K562 (cell line): ENCODE results near the gene MC1R. TPM values are rescaled to one million over a fixed set of nuclear protein-coding genes. Genes with fewer than 3 reads are reported as not detected.
A peak's percentile ranks its signal among the peaks of the same experiment; 100 is the strongest.

ENCODE experiments used
- ATAC-seq: fragments of 200-7000 bp; cut with Tn5 transposase; 3 replicates; pipeline ENCODE4 v1.9.1; 2020; ENCODE audit warnings: moderate library complexity
- BruUV-seq: library from RNA; stranded (reverse); fragments of 400-500 nt; replicated peaks from 2 replicates; lab custom pipeline; 2021; lab: Mats Ljungman, UMichigan
- CTCF ChIA-PET: fragments of 300-600 bp; formaldehyde crosslinking; extraction: SDS; loops from one replicate; lab custom pipeline; 2021; ENCODE audit warnings: low intra/inter-chr PET ratio; lab: Yijun Ruan, JAX
- POLR2A ChIA-PET: fragments of 300-600, 350-650 bp; sonication (Branson Sonifier 250); formaldehyde crosslinking; extraction: SDS; loops from one replicate; lab custom pipeline; 2021; ENCODE audit warnings: antibody characterized with exemption, inconsistent platforms; lab: Yijun Ruan, JAX
- DNase-seq, 4 experiments: peaks; one replicate each; pipeline versions ENCODE4 v3.0.0 to v3.0.0-alpha.2; 2011 to 2018; ENCODE audit warnings: low spot score in 3 of 4, mixed read lengths in 3 of 4; ENCODE audit errors: extremely low read depth in 1 of 4
- FAIRE-seq: peaks from 2 replicates; lab custom pipeline; 2011; peaks lifted over from hg19 to GRCh38; lab: Jason Lieb, UNC
- H2AFZ ChIP-seq: 2 replicates; pipeline ENCODE4 v1.6.0; 2011; ENCODE audit warnings: low read depth, low read length, control low read depth, inconsistent platforms
- H3K27ac ChIP-seq: fragments of 200-600 bp; 3 replicates; pipeline ENCODE4 v1.8.0; 2011; ENCODE audit warnings: low read depth, mild to moderate bottlenecking, control low read depth, inconsistent platforms, low read length, moderate library complexity, mixed read lengths; ENCODE audit errors: extremely low read depth
- H3K27me3 ChIP-seq, 2 experiments: fragments of 300-600 bp in 1 of 2; 2 replicates in 1 of 2; 3 replicates in 1 of 2; pipeline versions ENCODE4 v1.6.0 to v1.8.0; 2011; ENCODE audit warnings: inconsistent platforms in 2 of 2, low read length in 2 of 2, mild to moderate bottlenecking in 1 of 2, mixed read lengths in 1 of 2, moderate library complexity in 1 of 2; ENCODE audit not compliant: control insufficient read depth in 2 of 2, insufficient read depth in 2 of 2
- H3K36me3 ChIP-seq: fragments of 300-600 bp; 3 replicates; pipeline ENCODE4 v1.8.0; 2011; ENCODE audit warnings: mild to moderate bottlenecking, low read length, inconsistent platforms; ENCODE audit not compliant: control insufficient read depth, insufficient read depth
- H3K4me1 ChIP-seq, 2 experiments: fragments of 200-600 bp in 1 of 2; replicated peaks in 1 of 2; 2 replicates in 1 of 2; 3 replicates in 1 of 2; pipeline versions ENCODE4 v1.5.1 to v1.8.0; 2011; ENCODE audit warnings: inconsistent platforms in 2 of 2, low read length in 2 of 2, mild to moderate bottlenecking in 1 of 2, mixed read lengths in 1 of 2, moderate library complexity in 1 of 2; ENCODE audit not compliant: control insufficient read depth in 2 of 2, insufficient read depth in 2 of 2
- H3K4me2 ChIP-seq: 2 replicates; pipeline ENCODE4 v1.6.1; 2011; ENCODE audit warnings: low read length, control low read depth, inconsistent platforms, mixed read lengths; ENCODE audit not compliant: insufficient read depth
- H3K4me3 ChIP-seq: fragments of 200-600 bp; sonication (generic), shearing (Covaris generic); 2 replicates; pipeline ENCODE4 v1.5.1; 2016; ENCODE audit warnings: control low read depth, inconsistent platforms
- H3K79me2 ChIP-seq: fragments of 200-600 bp; 3 replicates; pipeline ENCODE4 v1.8.0; 2011; ENCODE audit warnings: low read length, inconsistent platforms; ENCODE audit not compliant: control insufficient read depth, insufficient read depth
- H3K9ac ChIP-seq, 2 experiments: 2 replicates each; pipeline versions ENCODE4 v1.6.0 to v1.6.1; 2011; ENCODE audit warnings: low read depth in 2 of 2, low read length in 2 of 2, control low read depth in 1 of 2, inconsistent platforms in 1 of 2, mild to moderate bottlenecking in 1 of 2, mixed read lengths in 1 of 2; ENCODE audit not compliant: insufficient read depth in 1 of 2
- H3K9me1 ChIP-seq: one replicate; pipeline ENCODE4 v1.6.0; 2011; ENCODE audit warnings: inconsistent platforms, mild to moderate bottlenecking, low read length, moderate library complexity; ENCODE audit not compliant: control insufficient read depth, insufficient read depth
- H3K9me3 ChIP-seq: replicated peaks from 2 replicates; pipeline ENCODE4 v1.5.1; 2011; ENCODE audit warnings: low read depth, low read length, inconsistent platforms; ENCODE audit not compliant: control insufficient read depth, insufficient read depth
- H4K20me1 ChIP-seq: replicated peaks from 2 replicates; pipeline ENCODE4 v1.6.1; 2011; ENCODE audit warnings: low read length, inconsistent platforms, mixed read lengths; ENCODE audit not compliant: control insufficient read depth, insufficient read depth
- CREM ChIP-seq: IDR thresholded peaks from 2 replicates; pipeline ENCODE4 v1.6.1; 2014; ENCODE audit warnings: antibody characterized with exemption, low read depth
- FIP1L1 ChIP-seq: fragments of 200-400 bp; formaldehyde crosslinking; IDR thresholded peaks from 2 replicates; pipeline ENCODE4 v1.6.1; 2018; ENCODE audit warnings: mild to moderate bottlenecking, low read depth, low read length; ENCODE audit not compliant: poor library complexity, severe bottlenecking
- HMGN3 ChIP-seq: IDR thresholded peaks from 2 replicates; pipeline ENCODE4 v1.6.1; 2011; ENCODE audit warnings: borderline replicate concordance, low read depth, mild to moderate bottlenecking, mixed read lengths, low read length; ENCODE audit not compliant: insufficient read length; ENCODE audit errors: extremely low read depth
- HNRNPL ChIP-seq: fragments of 200-400 bp; formaldehyde crosslinking; IDR thresholded peaks from 2 replicates; pipeline ENCODE4 v1.6.1; 2017; ENCODE audit warnings: low read depth, mild to moderate bottlenecking, low read length
- RB1 ChIP-seq: fragments of 450-650 bp; IDR thresholded peaks from 2 replicates; pipeline ENCODE4 v1.6.1; 2017; ENCODE audit warnings: low read depth, mild to moderate bottlenecking
- TEAD2 ChIP-seq: fragments of 450-650 bp; IDR thresholded peaks from 2 replicates; pipeline ENCODE4 v1.6.1; 2016; ENCODE audit warnings: missing genetic modification characterization, control low read depth, missing compliant biosample characterization
- YY1 ChIP-seq, 3 experiments: IDR thresholded peaks; 2 replicates each; pipeline ENCODE4 v1.6.1; 2011; ENCODE audit warnings: low read length in 2 of 3, mild to moderate bottlenecking in 2 of 3, moderate library complexity in 2 of 3, borderline replicate concordance in 1 of 3, control low read depth in 1 of 3, low read depth in 1 of 3; ENCODE audit not compliant: insufficient read depth in 3 of 3, insufficient replicate concordance in 2 of 3, control insufficient read depth in 1 of 3, insufficient read length in 1 of 3; ENCODE audit errors: extremely low read depth in 1 of 3
- ZNF274 ChIP-seq: IDR thresholded peaks from 2 replicates; pipeline ENCODE4 v1.6.1; 2011; ENCODE audit warnings: low read depth, mild to moderate bottlenecking, low read length, moderate library complexity, borderline replicate concordance
- WGBS: fragments of 100-300 bp; shearing (Covaris generic); methylation state at CpG from one replicate; pipeline ENCODE4 v1.1.6; 2016; ENCODE audit warnings: low coverage, mixed read lengths; ENCODE audit not compliant: insufficient coverage; ENCODE audit errors: missing lambda C conversion rate; 5-methylcytosine and 5-hydroxymethylcytosine counted together
- in situ Hi-C: fragments of 300-500 bp; cut with MboI; formaldehyde crosslinking; loops from 4 replicates; pipeline ENCODE4 v1.15.0; 2018; ENCODE audit warnings: inconsistent platforms, mixed read lengths
- intact Hi-C: fragments of 100-400 bp; cut with micrococcal nuclease; formaldehyde crosslinking; loops from 2 replicates; pipeline ENCODE4 v1.14.2; 2022
- polyA plus RNA-seq, 8 experiments: library from polyadenylated mRNA; depleted of rRNA in 4 of 8; stranded (reverse) in 5 of 8; unstranded in 3 of 8; fragments of >200 nt; fragmentation: Nextera tagmentation in 2 of 8; fragmentation: Illumina TruSeq in 1 of 8; extraction: Ambion mirVana in 2 of 8; extraction: Trizol in 1 of 8; gene quantifications; 2 replicates each; pipeline versions ENCODE4 v1.2.1 to v1.2.3, GENCODE V29; 2011 to 2014; ENCODE audit warnings: inconsistent platforms in 1 of 8, missing spikeins in 1 of 8
- total RNA-seq, 7 experiments: library from RNA; depleted of rRNA in 6 of 7; stranded (reverse); fragments of >200 nt in 6 of 7; fragmentation: Illumina TruSeq in 2 of 7; extraction: Trizol in 2 of 7; gene quantifications; 2 replicates each; pipeline versions ENCODE4 v1.2.1 to v1.2.3, GENCODE V29; 2011 to 2021; ENCODE audit warnings: low replicate concordance in 1 of 7
- TF ChIP-seq, protein P1 (sequence below): fragments of 250-450 bp; sonication (Bioruptor Pico); IDR thresholded peaks from 2 replicates; pipeline ENCODE4 v1.4.0; 2020
- TF ChIP-seq, protein P2 (sequence below): fragments of 450-650 bp; IDR thresholded peaks from 2 replicates; pipeline ENCODE4 v1.6.1; 2016

The MC1R gene
- total and polyA plus RNA-seq, 9 of the 15 experiments (the other 6 are each of a cell fraction or from before 2014, with no cell fraction given), result 0.14 to 5.3 (median 2.5) TPM; not detected in 1

- Histone ChIP-seq H3K9me1 (no peaks in the 10 kb centered on the region), H3K4me3 (peak within 1 kb of the TSS; percentile 69), H3K36me3 (no peaks in the 10 kb centered on the region), H3K27ac (peak within 1 kb of the TSS; percentile 92), H3K79me2 (no peaks in the 10 kb centered on the region; the same call in 2 of the 3 replicates), H4K20me1 (0 out of 2 replicates have a peak, but pooled peaks cover 12% of the 10 kb centered on the region), H3K9me3 (no peaks in the 10 kb centered on the region), H2AFZ (peak within 1 kb of the TSS; percentile 82), H3K27me3 (no peaks in the 10 kb centered on the region), H3K4me1 (peaks cover 30 to 86% of the 10 kb centered on the region in 2 experiments), H3K9ac (peak within 1 kb of the TSS; percentile 90 to 94), H3K4me2 (peak within 1 kb of the TSS; percentile 96)
- under 1% methylated on average over 22 of the region's 88 CpGs for WGBS
- POLR2A ChIA-PET, result interaction anchor here (1.0 to 2.9 kb wide), 7 partner anchors 8 to 98 kb away, joined by 3 to 19 read pairs (median 5); no protein-coding TSS in a partner anchor
- in situ Hi-C loops, result no loop called here
- intact Hi-C loops, result loop anchor here (5.0 to 10.0 kb wide), 2 partner anchors 52 to 106 kb away; partner anchors contain the start of gene FANCA
- no TSS peak for BruUV-seq
- no peak for FAIRE-seq
- peak; percentile 90 to 98 (median 92) for DNase-seq
- CTCF ChIA-PET, result no interaction called here
- peak; percentile 69 for ATAC-seq
- TF ChIP-seq HNRNPL, result peak; percentile 48; the same call in 1 of the 2 replicates
- TF ChIP-seq FIP1L1, result peak; percentile 19
- TF ChIP-seq, protein P1, sequence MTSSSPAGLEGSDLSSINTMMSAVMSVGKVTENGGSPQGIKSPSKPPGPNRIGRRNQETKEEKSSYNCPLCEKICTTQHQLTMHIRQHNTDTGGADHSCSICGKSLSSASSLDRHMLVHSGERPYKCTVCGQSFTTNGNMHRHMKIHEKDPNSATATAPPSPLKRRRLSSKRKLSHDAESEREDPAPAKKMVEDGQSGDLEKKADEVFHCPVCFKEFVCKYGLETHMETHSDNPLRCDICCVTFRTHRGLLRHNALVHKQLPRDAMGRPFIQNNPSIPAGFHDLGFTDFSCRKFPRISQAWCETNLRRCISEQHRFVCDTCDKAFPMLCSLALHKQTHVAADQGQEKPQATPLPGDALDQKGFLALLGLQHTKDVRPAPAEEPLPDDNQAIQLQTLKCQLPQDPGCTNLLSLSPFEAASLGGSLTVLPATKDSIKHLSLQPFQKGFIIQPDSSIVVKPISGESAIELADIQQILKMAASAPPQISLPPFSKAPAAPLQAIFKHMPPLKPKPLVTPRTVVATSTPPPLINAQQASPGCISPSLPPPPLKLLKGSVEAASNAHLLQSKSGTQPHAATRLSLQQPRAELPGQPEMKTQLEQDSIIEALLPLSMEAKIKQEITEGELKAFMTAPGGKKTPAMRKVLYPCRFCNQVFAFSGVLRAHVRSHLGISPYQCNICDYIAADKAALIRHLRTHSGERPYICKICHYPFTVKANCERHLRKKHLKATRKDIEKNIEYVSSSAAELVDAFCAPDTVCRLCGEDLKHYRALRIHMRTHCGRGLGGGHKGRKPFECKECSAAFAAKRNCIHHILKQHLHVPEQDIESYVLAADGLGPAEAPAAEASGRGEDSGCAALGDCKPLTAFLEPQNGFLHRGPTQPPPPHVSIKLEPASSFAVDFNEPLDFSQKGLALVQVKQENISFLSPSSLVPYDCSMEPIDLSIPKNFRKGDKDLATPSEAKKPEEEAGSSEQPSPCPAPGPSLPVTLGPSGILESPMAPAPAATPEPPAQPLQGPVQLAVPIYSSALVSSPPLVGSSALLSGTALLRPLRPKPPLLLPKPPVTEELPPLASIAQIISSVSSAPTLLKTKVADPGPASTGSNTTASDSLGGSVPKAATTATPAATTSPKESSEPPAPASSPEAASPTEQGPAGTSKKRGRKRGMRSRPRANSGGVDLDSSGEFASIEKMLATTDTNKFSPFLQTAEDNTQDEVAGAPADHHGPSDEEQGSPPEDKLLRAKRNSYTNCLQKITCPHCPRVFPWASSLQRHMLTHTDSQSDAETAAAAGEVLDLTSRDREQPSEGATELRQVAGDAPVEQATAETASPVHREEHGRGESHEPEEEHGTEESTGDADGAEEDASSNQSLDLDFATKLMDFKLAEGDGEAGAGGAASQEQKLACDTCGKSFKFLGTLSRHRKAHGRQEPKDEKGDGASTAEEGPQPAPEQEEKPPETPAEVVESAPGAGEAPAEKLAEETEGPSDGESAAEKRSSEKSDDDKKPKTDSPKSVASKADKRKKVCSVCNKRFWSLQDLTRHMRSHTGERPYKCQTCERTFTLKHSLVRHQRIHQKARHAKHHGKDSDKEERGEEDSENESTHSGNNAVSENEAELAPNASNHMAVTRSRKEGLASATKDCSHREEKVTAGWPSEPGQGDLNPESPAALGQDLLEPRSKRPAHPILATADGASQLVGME, result no peak
- peak in 2 of 3 experiments; percentile 16 to 19 for TF ChIP-seq YY1 (IDR thresholded peaks at IDR 0.05; ENCODE audit: borderline replicate concordance in 1 of 3, control insufficient read depth in 1 of 3, extremely low read depth in 1 of 3, insufficient read depth in 3 of 3, insufficient read length in 1 of 3, insufficient replicate concordance in 2 of 3, low read depth in 1 of 3, low read length in 2 of 3)
- peak; percentile 62 for TF ChIP-seq CREM
- TF ChIP-seq TEAD2 (tag), result no peak
- peak; percentile 55 for TF ChIP-seq HMGN3
- TF ChIP-seq, protein P2, sequence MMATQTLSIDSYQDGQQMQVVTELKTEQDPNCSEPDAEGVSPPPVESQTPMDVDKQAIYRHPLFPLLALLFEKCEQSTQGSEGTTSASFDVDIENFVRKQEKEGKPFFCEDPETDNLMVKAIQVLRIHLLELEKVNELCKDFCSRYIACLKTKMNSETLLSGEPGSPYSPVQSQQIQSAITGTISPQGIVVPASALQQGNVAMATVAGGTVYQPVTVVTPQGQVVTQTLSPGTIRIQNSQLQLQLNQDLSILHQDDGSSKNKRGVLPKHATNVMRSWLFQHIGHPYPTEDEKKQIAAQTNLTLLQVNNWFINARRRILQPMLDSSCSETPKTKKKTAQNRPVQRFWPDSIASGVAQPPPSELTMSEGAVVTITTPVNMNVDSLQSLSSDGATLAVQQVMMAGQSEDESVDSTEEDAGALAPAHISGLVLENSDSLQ, result no peak
- peak; percentile 83 for TF ChIP-seq RB1
- TF ChIP-seq ZNF274, result no peak
These were observed 4.4 kb downstream of the MC1R start, which contains the start of gene TUBB3 for GRCh38 chr16:89922884-89923639. Gene TUBB3, plus strand, starts transcription at chr16:89923342. Its CDS starts 60 bp downstream, at chr16:89923402.
